K562 (cell line): ENCODE results near the gene HDHD3. TPM values are rescaled to one million over a fixed set of nuclear protein-coding genes. Genes with fewer than 3 reads are reported as not detected.

Experiments used
- CC2D1A ChIP-seq: fragments of 450-650 bp; IDR thresholded peaks from 2 replicates; pipeline ENCODE4 v1.6.1; 2017; ENCODE audit warnings: mild to moderate bottlenecking
- E4F1 ChIP-seq: fragments of 250-450 bp; sonication (Bioruptor Pico); IDR thresholded peaks from 2 replicates; pipeline ENCODE4 v1.5.0; 2021; ENCODE audit warnings: mild to moderate bottlenecking, borderline replicate concordance
- FUS ChIP-seq: fragments of 200-400 bp; formaldehyde crosslinking; optimal IDR thresholded peaks from 2 replicates; pipeline ENCODE3; 2017; ENCODE audit warnings: low read depth, low read length
- KAT8 ChIP-seq: fragments of 450-650 bp; IDR thresholded peaks from 2 replicates; pipeline ENCODE4 v1.6.1; 2016; ENCODE audit warnings: low read depth, mild to moderate bottlenecking
- KDM2B ChIP-seq: fragments of 250-450 bp; sonication (Bioruptor Pico); IDR thresholded peaks from 2 replicates; pipeline ENCODE4 v1.8.0; 2021; ENCODE audit warnings: mild to moderate bottlenecking, moderate library complexity
- NCOA6 ChIP-seq: fragments of 450-650 bp; IDR thresholded peaks from 2 replicates; pipeline ENCODE4 v1.6.1; 2017; ENCODE audit warnings: mild to moderate bottlenecking
- NR4A1 ChIP-seq, 2 experiments: fragments of 250-450 bp in 1 of 2; fragments of 450-650 bp in 1 of 2; sonication (Bioruptor Pico) in 1 of 2; IDR thresholded peaks; 2 replicates each; pipeline versions ENCODE4 v1.4.0 to v1.6.1; 2016 to 2020; ENCODE audit warnings: mild to moderate bottlenecking in 2 of 2, missing compliant biosample characterization in 1 of 2, missing genetic modification characterization in 1 of 2, moderate library complexity in 1 of 2
- OTX1 ChIP-seq: fragments of 450-650 bp; formaldehyde crosslinking; IDR thresholded peaks from 2 replicates; pipeline ENCODE4 v1.4.0; 2022; ENCODE audit warnings: mild to moderate bottlenecking
- RBBP5 ChIP-seq: fragments of 200-600 bp; sonication (generic); IDR thresholded peaks from 2 replicates; pipeline ENCODE4 v1.6.1; 2012; ENCODE audit warnings: borderline replicate concordance, mild to moderate bottlenecking, low read length, control low read depth, inconsistent platforms; ENCODE audit not compliant: insufficient read depth, poor library complexity, severe bottlenecking
- SMC3 ChIP-seq: conservative IDR thresholded peaks from 2 replicates; pipeline ENCODE4 v1.6.1; 2011; ENCODE audit warnings: low read depth, low read length, improper control_type of control experiment; ENCODE audit not compliant: insufficient read depth
- STAT5B ChIP-seq: fragments of 250-450 bp; sonication (Bioruptor Pico); IDR thresholded peaks from 2 replicates; pipeline ENCODE4 v1.8.0; 2021; ENCODE audit warnings: mild to moderate bottlenecking, inconsistent platforms
- TRIM24 ChIP-seq, 2 experiments: fragments of 450-650 bp; IDR thresholded peaks; 2 replicates each; pipeline ENCODE4 v1.6.1; 2016
- ZBTB33 ChIP-seq: sonication (generic); formaldehyde crosslinking; IDR thresholded peaks from 2 replicates; pipeline ENCODE4 v1.8.1; 2023; ENCODE audit warnings: mild to moderate bottlenecking, missing genetic modification reagents
- polyA plus RNA-seq, 8 experiments: library from polyadenylated mRNA; depleted of rRNA in 4 of 8; stranded (reverse) in 5 of 8; unstranded in 3 of 8; fragments of >200 nt; fragmentation: Nextera tagmentation in 2 of 8; fragmentation: Illumina TruSeq in 1 of 8; extraction: Ambion mirVana in 2 of 8; extraction: Trizol in 1 of 8; gene quantifications; 2 replicates each; pipeline versions ENCODE4 v1.2.1 to v1.2.3, GENCODE V29; 2011 to 2014; ENCODE audit warnings: inconsistent platforms in 1 of 8, missing spikeins in 1 of 8
- total RNA-seq, 7 experiments: library from RNA; depleted of rRNA in 6 of 7; stranded (reverse); fragments of >200 nt in 6 of 7; fragmentation: Illumina TruSeq in 2 of 7; extraction: Trizol in 2 of 7; gene quantifications; 2 replicates each; pipeline versions ENCODE4 v1.2.1 to v1.2.3, GENCODE V29; 2011 to 2021; ENCODE audit warnings: low replicate concordance in 1 of 7
- TF ChIP-seq, protein P1 (sequence below): fragments of 250-450 bp; sonication (Bioruptor Pico); IDR thresholded peaks from 2 replicates; pipeline ENCODE4 v1.8.0; 2021; ENCODE audit warnings: mild to moderate bottlenecking, moderate library complexity
- TF ChIP-seq, protein P2 (sequence below): fragments of 250-450 bp; sonication (Bioruptor Pico); IDR thresholded peaks from 2 replicates; pipeline ENCODE4 v1.8.0; 2022; ENCODE audit warnings: inconsistent platforms, mild to moderate bottlenecking, moderate library complexity, borderline replicate concordance
- TF ChIP-seq, protein P3 (sequence below): fragments of 450-650 bp; IDR thresholded peaks from 2 replicates; pipeline ENCODE4 v1.6.1; 2018; ENCODE audit not compliant: partially characterized antibody

Gene HDHD3
- total and polyA plus RNA-seq, 9 of the 15 experiments (the other 6 are each of a cell fraction or from before 2014, with no cell fraction given) = 1.1 to 19.1 (median 10.9) TPM

- peak; percentile 72; the same call in 1 of the 2 replicates for TF ChIP-seq ZBTB33 (CRISPR knock-in tag)
- no peak for TF ChIP-seq E4F1 (CRISPR knock-in tag)
- TF ChIP-seq, protein P1, sequence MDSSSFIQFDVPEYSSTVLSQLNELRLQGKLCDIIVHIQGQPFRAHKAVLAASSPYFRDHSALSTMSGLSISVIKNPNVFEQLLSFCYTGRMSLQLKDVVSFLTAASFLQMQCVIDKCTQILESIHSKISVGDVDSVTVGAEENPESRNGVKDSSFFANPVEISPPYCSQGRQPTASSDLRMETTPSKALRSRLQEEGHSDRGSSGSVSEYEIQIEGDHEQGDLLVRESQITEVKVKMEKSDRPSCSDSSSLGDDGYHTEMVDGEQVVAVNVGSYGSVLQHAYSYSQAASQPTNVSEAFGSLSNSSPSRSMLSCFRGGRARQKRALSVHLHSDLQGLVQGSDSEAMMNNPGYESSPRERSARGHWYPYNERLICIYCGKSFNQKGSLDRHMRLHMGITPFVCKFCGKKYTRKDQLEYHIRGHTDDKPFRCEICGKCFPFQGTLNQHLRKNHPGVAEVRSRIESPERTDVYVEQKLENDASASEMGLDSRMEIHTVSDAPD (CRISPR knock-in tag) = no peak
- peak; percentile 48 to 84; a peak in 3 of 4 replicates for TF ChIP-seq TRIM24 (IDR thresholded peaks at IDR 0.05)
- TF ChIP-seq STAT5B (CRISPR knock-in tag) = no peak
- TF ChIP-seq KDM2B = no peak
- TF ChIP-seq, protein P2, sequence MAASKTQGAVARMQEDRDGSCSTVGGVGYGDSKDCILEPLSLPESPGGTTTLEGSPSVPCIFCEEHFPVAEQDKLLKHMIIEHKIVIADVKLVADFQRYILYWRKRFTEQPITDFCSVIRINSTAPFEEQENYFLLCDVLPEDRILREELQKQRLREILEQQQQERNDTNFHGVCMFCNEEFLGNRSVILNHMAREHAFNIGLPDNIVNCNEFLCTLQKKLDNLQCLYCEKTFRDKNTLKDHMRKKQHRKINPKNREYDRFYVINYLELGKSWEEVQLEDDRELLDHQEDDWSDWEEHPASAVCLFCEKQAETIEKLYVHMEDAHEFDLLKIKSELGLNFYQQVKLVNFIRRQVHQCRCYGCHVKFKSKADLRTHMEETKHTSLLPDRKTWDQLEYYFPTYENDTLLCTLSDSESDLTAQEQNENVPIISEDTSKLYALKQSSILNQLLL (CRISPR knock-in tag) = no peak
- TF ChIP-seq SMC3 = peak; percentile 2; the same call in 1 of the 2 replicates
- no peak for TF ChIP-seq FUS
- TF ChIP-seq, protein P3, sequence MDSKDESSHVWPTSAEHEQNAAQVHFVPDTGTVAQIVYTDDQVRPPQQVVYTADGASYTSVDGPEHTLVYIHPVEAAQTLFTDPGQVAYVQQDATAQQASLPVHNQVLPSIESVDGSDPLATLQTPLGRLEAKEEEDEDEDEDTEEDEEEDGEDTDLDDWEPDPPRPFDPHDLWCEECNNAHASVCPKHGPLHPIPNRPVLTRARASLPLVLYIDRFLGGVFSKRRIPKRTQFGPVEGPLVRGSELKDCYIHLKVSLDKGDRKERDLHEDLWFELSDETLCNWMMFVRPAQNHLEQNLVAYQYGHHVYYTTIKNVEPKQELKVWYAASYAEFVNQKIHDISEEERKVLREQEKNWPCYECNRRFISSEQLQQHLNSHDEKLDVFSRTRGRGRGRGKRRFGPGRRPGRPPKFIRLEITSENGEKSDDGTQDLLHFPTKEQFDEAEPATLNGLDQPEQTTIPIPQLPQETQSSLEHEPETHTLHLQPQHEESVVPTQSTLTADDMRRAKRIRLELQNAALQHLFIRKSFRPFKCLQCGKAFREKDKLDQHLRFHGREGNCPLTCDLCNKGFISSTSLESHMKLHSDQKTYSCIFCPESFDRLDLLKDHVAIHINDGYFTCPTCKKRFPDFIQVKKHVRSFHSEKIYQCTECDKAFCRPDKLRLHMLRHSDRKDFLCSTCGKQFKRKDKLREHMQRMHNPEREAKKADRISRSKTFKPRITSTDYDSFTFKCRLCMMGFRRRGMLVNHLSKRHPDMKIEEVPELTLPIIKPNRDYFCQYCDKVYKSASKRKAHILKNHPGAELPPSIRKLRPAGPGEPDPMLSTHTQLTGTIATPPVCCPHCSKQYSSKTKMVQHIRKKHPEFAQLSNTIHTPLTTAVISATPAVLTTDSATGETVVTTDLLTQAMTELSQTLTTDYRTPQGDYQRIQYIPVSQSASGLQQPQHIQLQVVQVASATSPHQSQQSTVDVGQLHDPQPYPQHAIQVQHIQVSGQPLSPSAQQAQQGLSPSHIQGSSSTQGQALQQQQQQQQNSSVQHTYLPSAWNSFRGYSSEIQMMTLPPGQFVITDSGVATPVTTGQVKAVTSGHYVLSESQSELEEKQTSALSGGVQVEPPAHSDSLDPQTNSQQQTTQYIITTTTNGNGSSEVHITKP = peak; percentile 83
- peak; percentile 49; the same call in 1 of the 2 replicates for TF ChIP-seq CC2D1A
- no peak for TF ChIP-seq NCOA6
- TF ChIP-seq OTX1 (CRISPR knock-in tag) = no peak
- peak; percentile 99 for TF ChIP-seq RBBP5
- no peak for TF ChIP-seq NR4A1 (CRISPR knock-in tag; IDR thresholded peaks at IDR 0.05)
- 0 out of 2 replicates have a peak, but pooled peaks have one; percentile 24 for TF ChIP-seq NR4A1 (tag; IDR thresholded peaks at IDR 0.05)
- TF ChIP-seq KAT8 = no peak
These were observed 33.5 kb upstream of the HDHD3 start, which contains the start of the genes C9orf43 and POLE3 (continued) for GRCh38 chr9:113410207-113410864.
